HG03039 (cell line): ENCODE measurements around the gene ELF5.

ENCODE experiments used
- ATAC-seq: cut with Tn5 transposase; IDR thresholded peaks from one replicate; pipeline ENCODE4 v1.9.1; 2021; ENCODE audit warnings: mild to moderate bottlenecking, moderate library complexity; ENCODE audit not compliant: unreplicated experiment

The ELF5 gene

GRCh38 chr11:34493926-34494595 is 19.5 kb downstream of the ELF5 start:
- no peak for ATAC-seq

GRCh38 chr11:34493468-34493867 is 20.1 kb downstream of the ELF5 start:
- no peak for ATAC-seq

GRCh38 chr11:34492806-34493414 is 20.7 kb downstream of the ELF5 start:
- ATAC-seq, result no peak

GRCh38 chr11:34490304-34490703 is 23.3 kb downstream of the ELF5 start:
- no peak for ATAC-seq

- no peak for ATAC-seq
Measured at GRCh38 chr11:34488855-34489557, 24.6 kb downstream of the ELF5 start.

- ATAC-seq, result peak; percentile 43
Measured at GRCh38 chr11:34487430-34487829, 26.2 kb downstream of the ELF5 start.

- no peak for ATAC-seq
Measured at GRCh38 chr11:34483106-34483874, 30.3 kb downstream of the ELF5 start.

- no peak for ATAC-seq
Measured at GRCh38 chr11:34481307-34481706, 32.3 kb downstream of the ELF5 start.

- no peak for ATAC-seq
Measured at GRCh38 chr11:34480314-34480713, 33.3 kb downstream of the ELF5 start.

- no peak for ATAC-seq
Measured at GRCh38 chr11:34478845-34479663, 34.5 kb downstream of the ELF5 start.

GRCh38 chr11:34476849-34477248 is 36.7 kb downstream of the ELF5 start:
- ATAC-seq, result no peak

GRCh38 chr11:34475656-34476055 is 37.9 kb downstream of the ELF5 start:
- ATAC-seq, result no peak

GRCh38 chr11:34473603-34474169 is 39.9 kb downstream of the ELF5 start:
- no peak for ATAC-seq

GRCh38 chr11:34468209-34468841 is 45.3 kb downstream of the ELF5 start:
- no peak for ATAC-seq

- ATAC-seq, result no peak
Measured at GRCh38 chr11:34466802-34467488, 46.6 kb downstream of the ELF5 start.

- no peak for ATAC-seq
Measured at GRCh38 chr11:34464591-34465051, 49.0 kb downstream of the ELF5 start.

GRCh38 chr11:34461215-34461614 is 52.4 kb downstream of the ELF5 start:
- ATAC-seq, result no peak

- ATAC-seq, result no peak
Measured at GRCh38 chr11:34460278-34460677, 53.3 kb downstream of the ELF5 start.

- no peak for ATAC-seq
Measured at GRCh38 chr11:34459507-34460162, 54.0 kb downstream of the ELF5 start.
